Right lobe of liver (tissue), 4 donors: ENCODE data around the gene ACTR10.

Experiments
- CTCF ChIP-seq, 4 donors: fragments of 200-600 bp in 3 of 4; fragments of 450-650 bp in 1 of 4; IDR thresholded peaks; one replicate each; pipeline versions ENCODE4 v1.5.1 to v1.8.0; 2016 to 2022; ENCODE audit warnings: antibody characterized with exemption in 4 of 4, mild to moderate bottlenecking in 2 of 4
- POLR2A ChIP-seq: fragments of 450-650 bp; IDR thresholded peaks from one replicate; pipeline ENCODE4 v1.6.1; 2017; ENCODE audit warnings: antibody characterized with exemption, mild to moderate bottlenecking
- donor health status: DM: no; HTN: no; CAD: no.
- donor health status: DM: no; HTN: no; CAD: no.
- donor health status: DM: no; HTN: yes; CAD: no.

GRCh38 chr14:58166005-58166983 lies 33.7 kb upstream of the ACTR10 start:
- TF ChIP-seq CTCF (IDR thresholded peaks at IDR 0.05) (peak; percentile 58 to 96 (median 90)), POLR2A (no peak)
